Epithelial cell of proximal tubule (primary cell): Measurements from ENCODE around the gene CIRBP. TPM values are rescaled to one million over a fixed set of nuclear protein-coding genes. Genes with fewer than 3 reads are reported as not detected.
"Not testable (repeated sequence)": the region's sequence is repeated elsewhere in the genome, so short reads cannot be mapped to it uniquely, and the experiment has no call there.

Experiments used
- DNase-seq: peaks from one replicate; pipeline ENCODE4 v3.0.0-alpha.2; 2011; ENCODE audit warnings: low read depth
- H3K4me3 ChIP-seq: 2 replicates; pipeline ENCODE4 v1.5.1; 2011; ENCODE audit warnings: low read depth, mild to moderate bottlenecking, low read length
- CTCF ChIP-seq: conservative IDR thresholded peaks from 2 replicates; pipeline ENCODE4 v1.5.1; 2012; ENCODE audit warnings: low read depth, mild to moderate bottlenecking, low read length
- total RNA-seq: library from RNA; depleted of rRNA; stranded (reverse); fragments of >200 nt; gene quantifications from 2 replicates; pipeline ENCODE4 v1.2.3, GENCODE V29; 2015

Gene CIRBP
- total RNA-seq, 1 donor from 2014 or later = 317 TPM

- TF ChIP-seq CTCF = no peak
- DNase-seq = no peak
- no peak overlapping the region for H3K4me3 ChIP-seq
These were observed 30.7 kb downstream of the CIRBP start for GRCh38 chr19:1299801-1300200.

DNA sequence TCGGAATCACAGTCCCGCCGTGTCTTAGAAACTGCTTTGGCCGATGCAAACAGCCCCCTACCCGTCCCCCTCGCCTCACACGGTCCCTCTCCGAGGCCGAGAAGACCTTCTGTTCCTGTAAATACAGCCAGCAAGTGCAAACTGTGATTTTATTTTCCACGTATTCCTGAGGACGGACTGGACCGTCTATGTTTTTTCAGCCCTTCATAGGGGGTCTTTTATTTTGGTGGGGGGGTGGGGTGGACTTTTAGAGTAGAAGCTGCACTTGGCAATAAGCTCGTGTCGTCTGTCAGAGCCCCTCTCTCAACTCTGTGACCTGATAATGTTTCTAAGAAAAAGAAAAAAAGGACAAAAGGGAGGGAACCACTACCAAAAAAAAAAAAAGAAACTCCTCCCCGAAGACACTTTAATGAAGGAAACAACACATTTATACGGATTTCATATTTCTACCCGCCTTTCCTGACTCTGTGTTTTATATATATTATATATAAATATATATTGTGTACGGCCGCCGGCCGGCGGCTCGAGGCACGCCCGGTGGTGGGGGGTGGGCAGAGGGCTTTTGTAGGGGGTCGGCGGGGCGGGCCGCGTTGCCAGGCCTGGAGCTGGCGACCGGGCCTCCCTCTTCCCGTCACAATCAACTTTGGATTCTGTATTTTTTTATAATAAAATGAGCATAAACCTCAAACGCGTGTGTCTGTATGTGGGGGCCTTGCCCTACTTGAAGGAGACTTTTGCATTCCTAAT is 31.8 kb downstream of the CIRBP start:
- no peak for TF ChIP-seq CTCF
- H3K4me3 ChIP-seq = no peak overlapping the region
- DNase-seq = no peak

GRCh38 chr19:1302533-1303239 is 33.6 kb downstream of the CIRBP start:
- DNase-seq = no peak
- no peak overlapping the region for H3K4me3 ChIP-seq
- no peak for TF ChIP-seq CTCF

GRCh38 chr19:1304197-1304924 is 35.2 kb downstream of the CIRBP start:
- DNase-seq = no peak
- no peak overlapping the region for H3K4me3 ChIP-seq
- TF ChIP-seq CTCF = no peak

DNA sequence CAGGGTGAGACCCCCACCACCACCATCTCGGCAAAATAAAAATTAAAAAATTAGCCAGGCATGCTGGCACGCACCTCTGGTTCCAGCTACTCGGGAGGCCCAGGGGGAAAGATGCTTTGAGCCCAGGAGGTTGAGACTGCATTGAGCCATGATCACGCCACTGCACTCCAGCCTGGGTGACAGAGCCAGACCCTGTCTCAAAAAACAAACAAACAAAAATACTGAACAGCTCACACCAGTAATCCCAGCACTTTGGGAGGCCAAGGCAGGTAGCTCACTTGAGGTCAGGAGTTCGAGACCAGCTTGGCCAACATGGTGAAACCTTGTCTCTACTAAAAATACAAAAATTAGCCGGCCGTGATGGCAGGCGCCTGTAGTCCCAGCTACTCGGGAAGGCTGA is 36.2 kb downstream of the CIRBP start:
- not testable (repeated sequence) for DNase-seq, H3K4me3 ChIP-seq

GRCh38 chr19:1307320-1307719 is 38.2 kb downstream of the CIRBP start:
- TF ChIP-seq CTCF = no peak
- DNase-seq = no peak
- no peak overlapping the region for H3K4me3 ChIP-seq

DNA sequence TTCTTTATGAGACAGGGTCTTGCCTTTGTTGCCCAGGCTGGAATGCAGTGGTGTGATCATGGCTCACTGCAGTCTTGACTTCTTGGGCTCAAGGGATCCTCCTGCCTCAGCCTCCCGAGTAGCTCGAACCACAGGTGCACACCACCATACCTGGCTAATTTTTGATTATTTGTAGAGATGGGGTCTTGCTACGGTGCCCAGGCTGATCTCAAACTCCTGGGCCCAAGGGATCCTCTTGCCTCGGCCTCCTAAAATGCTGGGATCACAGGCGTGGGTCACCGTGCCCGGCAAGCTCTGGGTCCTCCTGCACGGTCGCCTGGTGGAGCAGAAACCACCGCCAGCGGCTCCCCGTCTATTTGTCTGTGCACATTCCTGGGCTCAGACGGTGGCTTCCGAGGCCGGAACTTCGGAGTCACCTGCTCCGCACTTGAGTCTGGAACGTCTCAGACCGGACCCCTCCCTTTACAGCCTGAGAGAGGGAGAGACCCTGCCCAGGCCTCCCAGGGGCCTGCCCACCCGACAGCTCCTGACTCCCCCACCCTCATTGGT is 38.7 kb downstream of the CIRBP start:
- DNase-seq = no peak
- no peak for TF ChIP-seq CTCF
- no peak overlapping the region for H3K4me3 ChIP-seq
